Esophagus squamous epithelium (tissue), 4 donors: ENCODE results near the gene ECM2.

Experiments used
- POLR2A ChIP-seq, 4 donors: fragments of 450-650 bp; IDR thresholded peaks; one replicate each; pipeline ENCODE4 v1.6.1; 2017; ENCODE audit warnings: antibody characterized with exemption in 4 of 4, mild to moderate bottlenecking in 4 of 4, moderate library complexity in 3 of 4
- TF ChIP-seq, protein P1 (sequence below), 6 experiments: fragments of 450-650 bp in 4 of 6; fragments of 200-600 bp in 2 of 6; sonication (generic) in 2 of 6; IDR thresholded peaks; one replicate each; pipeline ENCODE4 v1.5.1; 2016 to 2019; ENCODE audit warnings: antibody characterized with exemption in 6 of 6, mild to moderate bottlenecking in 4 of 6, moderate library complexity in 4 of 6

GRCh38 chr9:92504881-92505280 is 30.9 kb downstream of the ECM2 start:
- no peak for TF ChIP-seq POLR2A (IDR thresholded peaks at IDR 0.05)
- TF ChIP-seq, protein P1, sequence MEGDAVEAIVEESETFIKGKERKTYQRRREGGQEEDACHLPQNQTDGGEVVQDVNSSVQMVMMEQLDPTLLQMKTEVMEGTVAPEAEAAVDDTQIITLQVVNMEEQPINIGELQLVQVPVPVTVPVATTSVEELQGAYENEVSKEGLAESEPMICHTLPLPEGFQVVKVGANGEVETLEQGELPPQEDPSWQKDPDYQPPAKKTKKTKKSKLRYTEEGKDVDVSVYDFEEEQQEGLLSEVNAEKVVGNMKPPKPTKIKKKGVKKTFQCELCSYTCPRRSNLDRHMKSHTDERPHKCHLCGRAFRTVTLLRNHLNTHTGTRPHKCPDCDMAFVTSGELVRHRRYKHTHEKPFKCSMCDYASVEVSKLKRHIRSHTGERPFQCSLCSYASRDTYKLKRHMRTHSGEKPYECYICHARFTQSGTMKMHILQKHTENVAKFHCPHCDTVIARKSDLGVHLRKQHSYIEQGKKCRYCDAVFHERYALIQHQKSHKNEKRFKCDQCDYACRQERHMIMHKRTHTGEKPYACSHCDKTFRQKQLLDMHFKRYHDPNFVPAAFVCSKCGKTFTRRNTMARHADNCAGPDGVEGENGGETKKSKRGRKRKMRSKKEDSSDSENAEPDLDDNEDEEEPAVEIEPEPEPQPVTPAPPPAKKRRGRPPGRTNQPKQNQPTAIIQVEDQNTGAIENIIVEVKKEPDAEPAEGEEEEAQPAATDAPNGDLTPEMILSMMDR (IDR thresholded peaks at IDR 0.05): no peak
